Left kidney (tissue), 8 donors: Measurements from ENCODE around the gene HPS4. TPM values are rescaled to one million over a fixed set of nuclear protein-coding genes. Genes with fewer than 3 reads are reported as not detected.
"Not testable (repeated sequence)": the region's sequence is repeated elsewhere in the genome, so short reads cannot be mapped to it uniquely, and the experiment has no call there.

ENCODE experiments used
- DNase-seq: peaks from one replicate; pipeline ENCODE4 v3.0.0-alpha.2; 2013
- long read RNA-seq, 8 donors: transcript quantifications; one replicate each; lab custom pipeline, GENCODE V29; 2026
- polyA plus RNA-seq: library from polyadenylated mRNA; unstranded; fragments of 120-200 nt; gene quantifications from one replicate; pipeline ENCODE4 v1.2.1, GENCODE V29; 2013; ENCODE audit not compliant: insufficient read length

HPS4 gene
- 47.1 TPM for polyA plus RNA-seq
- long read RNA-seq, donor 1 = 0 reads
- long read RNA-seq, donor 2, full-length matches to known transcripts = 2 of 2 reads
- long read RNA-seq, donor 2, partial matches to known transcripts = 0 of 2 reads
- long read RNA-seq, donor 2, other reads (novel, unspliced or antisense) = 0 of 2 reads
- long read RNA-seq, donor 3, partial matches to known transcripts = 0 of 3 reads
- long read RNA-seq, donor 3, other reads (novel, unspliced or antisense) = 0 of 3 reads
- long read RNA-seq, donor 4 = 0 reads
- long read RNA-seq, donor 5, partial matches to known transcripts = 0 of 2 reads
- long read RNA-seq, donor 5, other reads (novel, unspliced or antisense) = 0 of 2 reads
- long read RNA-seq, donor 6, partial matches to known transcripts = 5 of 5 reads
- long read RNA-seq, donor 6, other reads (novel, unspliced or antisense) = 0 of 5 reads
- long read RNA-seq, donor 7, full-length matches to known transcripts = 2 of 2 reads
- long read RNA-seq, donor 7, partial matches to known transcripts = 0 of 2 reads
- long read RNA-seq, donor 7, other reads (novel, unspliced or antisense) = 0 of 2 reads
- long read RNA-seq, donor 8 = 0 reads

DNA sequence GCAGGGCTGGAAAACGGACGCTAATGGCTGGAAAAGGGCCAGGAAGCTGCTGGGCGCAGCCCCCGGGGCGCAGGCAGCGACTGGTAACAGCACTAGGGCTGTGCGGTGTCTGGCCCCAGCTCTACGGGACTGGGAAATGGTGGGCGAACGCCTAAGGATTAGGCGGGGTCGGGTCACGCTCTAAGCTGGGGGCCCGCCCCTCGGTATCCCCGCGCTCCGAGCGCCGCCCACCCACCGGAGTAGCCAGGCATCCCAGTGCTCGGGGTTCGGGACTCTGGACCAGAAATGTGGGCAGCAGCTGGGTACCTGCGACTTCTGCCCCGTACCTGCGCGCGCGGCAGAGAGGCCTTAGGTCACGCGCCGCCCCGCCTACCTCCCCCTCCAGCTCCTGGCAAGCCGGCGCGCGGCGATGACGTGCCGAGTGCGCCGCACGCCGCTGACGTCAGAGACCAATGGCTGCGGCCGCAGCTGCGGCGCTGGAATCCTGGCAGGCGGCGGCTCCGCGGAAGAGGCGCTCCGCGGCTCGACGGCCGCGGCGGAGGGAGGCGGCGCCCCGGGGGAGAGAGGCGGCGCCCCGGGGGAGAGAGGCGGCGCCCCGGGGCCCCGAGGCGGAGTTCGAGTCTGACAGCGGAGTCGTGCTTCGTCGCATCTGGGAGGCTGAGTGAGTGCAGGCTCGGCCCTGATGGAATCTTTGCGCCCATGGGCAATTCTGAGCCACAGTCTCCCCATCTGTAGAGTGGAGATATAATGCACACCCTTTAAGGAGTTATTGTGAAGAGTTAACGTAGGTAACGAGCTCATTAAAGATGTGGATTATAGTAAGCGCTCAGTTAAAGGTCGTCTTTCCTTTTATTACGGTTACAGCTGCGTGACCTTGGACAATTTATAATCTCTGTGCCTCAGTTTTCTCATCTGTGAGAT, at the start of gene HPS4, which contains the start of gene SRRD:
HPS4 (minus strand) TSS at position 345 of the 921 bp plus-strand sequence. CDS start 2,021 bp downstream, outside the sequence.
SRRD (plus strand) TSS at position 439 of the 921 bp plus-strand sequence; CDS start at position 453, 14 bp downstream.
- DNase-seq = peak; percentile 92

DNA sequence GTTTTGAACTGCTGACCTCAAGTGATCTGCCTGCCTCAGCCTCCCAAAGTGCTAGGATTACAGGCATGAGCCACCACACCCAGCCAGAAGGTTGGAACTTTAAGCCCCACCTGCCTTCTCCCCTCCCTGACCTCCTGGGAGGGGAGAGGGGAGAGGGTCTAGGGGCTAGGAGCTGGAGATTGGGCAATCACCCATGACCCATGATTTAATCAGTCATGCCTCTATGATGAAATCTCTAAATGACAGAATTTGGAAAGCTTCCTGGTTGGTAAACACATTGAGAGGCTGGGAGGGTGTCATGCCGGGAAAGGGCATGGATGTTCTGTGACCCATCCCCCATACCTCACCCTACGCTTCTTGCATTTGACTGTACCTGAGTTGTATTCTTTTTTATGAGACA, 45.8 kb upstream of the HPS4 start:
- DNase-seq = no peak

DNA sequence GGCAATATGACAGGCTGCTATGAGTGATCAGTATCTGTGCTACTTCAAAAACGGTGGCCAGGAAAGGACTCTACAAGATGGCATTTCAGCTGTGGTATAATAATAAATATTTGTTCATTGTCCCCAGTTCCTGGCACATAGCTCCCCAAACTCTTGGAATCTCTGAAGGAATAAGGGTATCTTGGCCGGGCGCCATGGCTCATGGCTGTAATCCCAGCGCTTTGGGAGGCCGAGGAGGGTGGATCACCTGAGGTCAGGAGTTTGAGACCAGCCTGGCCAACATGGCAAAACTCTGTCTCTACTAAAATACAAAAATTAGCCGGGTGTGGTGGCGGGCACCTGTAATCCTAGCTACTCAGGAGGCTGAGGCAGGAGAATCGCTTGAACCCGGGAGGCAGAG, 44.9 kb upstream of the HPS4 start:
- not testable (repeated sequence) for DNase-seq

DNA sequence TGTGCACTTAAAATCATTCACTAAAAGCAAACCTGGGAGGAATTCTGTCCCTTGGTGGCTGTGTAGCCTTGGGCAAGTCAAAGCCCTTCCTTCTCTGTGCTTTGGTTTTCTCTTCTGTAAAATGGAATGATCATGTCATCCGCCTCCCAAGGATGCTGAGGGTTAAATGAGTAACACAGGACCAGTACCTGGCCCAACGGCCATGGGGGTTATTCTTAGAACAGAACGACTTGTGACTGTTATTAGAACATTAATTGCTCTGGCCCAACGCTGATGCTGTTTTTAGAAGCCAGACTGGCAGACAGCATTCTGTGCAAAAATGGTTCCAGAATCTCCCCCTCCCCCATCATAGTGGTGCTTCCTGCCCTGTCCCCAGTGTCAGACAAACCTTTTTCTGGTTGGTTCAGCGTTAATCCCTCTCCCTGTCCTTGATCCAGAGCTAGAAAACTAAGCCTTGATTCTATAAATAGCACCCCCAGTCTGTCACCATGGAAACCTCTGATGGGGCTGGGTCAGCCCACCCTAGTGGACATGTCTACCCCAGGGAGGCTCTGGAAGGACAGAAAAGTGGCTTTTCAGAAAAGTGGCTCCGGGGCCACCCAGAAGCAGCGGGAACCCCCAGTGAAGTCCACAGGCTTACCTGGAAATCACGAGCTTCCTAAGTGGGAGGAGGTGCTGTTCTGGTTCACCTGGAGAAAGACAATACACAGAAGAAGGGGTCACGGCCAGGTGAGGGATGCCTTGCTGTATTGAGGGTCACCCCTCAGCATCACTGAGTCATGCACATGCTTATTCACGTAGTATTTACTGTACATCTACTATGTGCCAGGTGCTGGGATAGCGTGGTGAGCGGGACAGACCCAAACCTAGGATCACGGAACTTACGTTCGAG, 44.2 kb upstream of the HPS4 start:
- DNase-seq = no peak

DNA sequence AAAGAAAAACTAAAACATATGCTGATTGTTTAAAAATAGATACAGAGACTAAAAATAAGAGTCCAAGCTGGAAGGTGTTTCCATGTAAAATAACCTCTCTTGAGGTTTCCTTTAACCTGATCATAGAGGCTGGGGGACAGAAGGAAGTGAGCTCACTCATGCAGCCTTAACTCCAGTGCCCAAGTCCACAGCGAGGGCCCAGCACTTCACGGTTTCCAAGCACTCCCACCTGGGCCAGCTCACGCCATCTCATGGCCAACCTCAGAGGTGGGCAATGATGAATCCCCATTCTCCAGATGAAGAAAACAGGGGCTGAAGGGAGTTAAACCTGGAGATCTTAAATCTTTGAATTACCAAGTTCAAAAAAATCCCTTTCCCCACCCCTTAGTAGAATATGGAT, 43.6 kb upstream of the HPS4 start:
- no peak for DNase-seq

DNA sequence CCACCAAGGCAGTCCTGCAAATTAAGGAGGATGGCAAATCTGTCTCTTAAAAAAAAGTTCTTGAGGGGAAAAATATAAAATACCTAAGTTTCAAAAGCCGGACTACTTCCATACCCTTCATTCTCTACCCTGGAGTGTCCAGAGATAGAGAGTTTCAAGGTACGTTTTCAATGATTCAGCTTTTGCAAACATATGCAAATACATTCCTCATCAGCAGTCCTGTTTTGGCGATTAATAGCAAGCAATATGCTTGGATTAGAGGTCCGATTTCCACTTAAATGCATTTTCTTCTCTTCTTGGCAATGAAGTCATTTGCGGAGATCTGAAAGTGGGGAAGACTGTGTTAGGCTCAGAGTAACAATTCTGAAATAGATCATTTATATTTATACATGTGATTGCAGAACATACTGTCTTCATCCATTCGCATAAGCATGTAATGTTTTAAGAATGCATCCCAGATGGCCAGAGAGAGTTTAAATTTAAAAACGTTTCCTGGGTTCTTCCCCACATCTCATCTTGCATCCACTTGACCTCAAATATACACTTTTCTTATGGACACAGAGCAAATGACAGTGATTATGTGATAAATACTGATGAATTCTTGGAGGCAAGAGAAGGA, 42.5 kb upstream of the HPS4 start:
- no peak for DNase-seq

DNA sequence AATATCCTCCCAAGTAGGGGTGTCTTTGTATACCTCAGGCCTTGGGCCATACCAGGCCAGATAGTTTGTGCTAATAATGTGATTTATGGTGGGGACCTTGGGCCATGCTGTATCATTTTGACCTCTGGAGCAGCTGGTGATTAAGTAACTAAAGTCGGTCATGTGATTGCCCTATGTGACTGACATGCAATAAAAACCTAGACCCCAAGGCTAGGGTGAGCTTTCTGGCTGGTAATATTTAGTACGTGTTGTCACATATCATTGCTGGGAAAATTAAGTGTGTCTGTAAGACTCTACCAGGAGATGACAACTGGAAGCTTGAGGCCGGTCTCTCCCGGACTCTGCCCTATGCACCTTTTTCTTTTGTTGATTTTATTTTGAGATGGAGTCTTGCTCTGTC, 41.3 kb upstream of the HPS4 start:
- DNase-seq = no peak

DNA sequence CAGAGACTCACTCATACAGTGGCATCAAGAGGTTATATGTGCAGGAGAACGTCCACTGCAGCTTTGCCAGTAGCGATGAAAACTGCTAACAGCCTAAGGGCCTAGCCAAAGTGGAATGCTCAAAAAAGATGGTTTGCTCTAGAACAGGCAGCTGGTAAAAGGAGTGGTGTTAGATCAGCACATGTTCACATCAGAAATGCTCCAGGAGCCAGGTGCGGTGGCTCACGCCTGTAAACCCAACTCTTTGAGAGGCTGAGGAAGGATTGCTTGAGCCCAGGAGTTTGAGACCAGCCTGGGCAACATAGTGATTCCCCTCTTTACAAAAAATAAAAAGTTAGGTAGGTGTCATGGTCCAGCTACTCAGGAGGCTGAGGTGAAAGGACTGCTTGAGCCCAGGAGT, 39.0 kb upstream of the HPS4 start:
- DNase-seq = no peak

DNA sequence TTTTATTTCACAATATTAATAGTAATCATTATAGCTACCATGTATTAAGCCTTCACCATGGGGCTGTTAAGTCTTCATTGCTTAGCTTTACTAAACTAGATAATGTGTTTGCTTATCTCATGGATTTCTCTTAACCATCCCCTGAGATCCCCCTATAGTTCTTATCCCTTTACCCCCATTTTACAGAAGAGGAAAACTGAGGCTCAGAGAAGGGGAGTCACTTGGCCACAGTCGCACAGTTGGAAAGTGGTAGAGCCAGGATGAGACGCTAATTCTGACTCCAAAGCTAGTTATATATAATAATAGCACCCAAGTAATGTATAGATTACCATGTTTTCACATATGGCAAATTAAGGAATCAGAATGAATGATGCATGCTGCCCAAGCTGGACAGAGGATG, 38.4 kb upstream of the HPS4 start:
- DNase-seq = no peak

DNA sequence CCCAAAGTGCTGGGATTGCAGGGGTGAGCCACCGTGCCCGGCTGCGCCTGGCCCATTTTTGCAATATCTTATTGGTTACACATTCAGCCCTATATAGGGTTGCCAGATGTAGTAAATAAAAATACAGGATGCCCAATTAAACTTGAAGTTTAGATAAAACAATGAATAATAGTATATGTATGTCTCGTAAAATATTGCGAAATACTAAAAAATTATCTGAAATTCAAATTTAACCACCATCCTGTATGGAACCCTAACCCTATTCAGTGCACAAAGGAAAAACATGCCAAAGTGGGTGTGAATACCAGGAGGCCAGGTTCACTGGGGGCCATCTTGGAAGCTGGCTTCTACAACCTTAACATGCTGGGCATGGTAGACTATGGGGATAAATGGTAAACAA, 33.8 kb upstream of the HPS4 start:
- no peak for DNase-seq

DNA sequence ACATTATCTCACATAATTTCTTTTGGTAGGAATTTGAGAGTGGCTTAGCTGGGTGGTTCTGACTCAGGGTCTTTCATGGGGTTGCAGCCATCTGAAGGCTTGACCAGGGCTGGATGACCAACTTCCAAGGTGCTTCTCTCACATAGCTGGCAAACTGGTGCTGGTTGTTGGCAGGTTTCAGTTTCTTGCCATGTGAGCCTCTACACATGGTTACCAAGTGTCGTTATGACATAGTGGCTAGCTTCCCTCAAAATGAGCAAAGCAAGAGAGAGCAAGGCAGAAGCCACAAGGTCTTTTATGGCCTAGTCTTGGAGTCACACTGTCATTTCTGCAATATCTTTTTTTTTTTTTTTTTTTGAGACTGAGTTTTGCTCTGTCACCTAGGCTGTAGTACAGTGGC, 32.9 kb upstream of the HPS4 start:
- DNase-seq = no peak

DNA sequence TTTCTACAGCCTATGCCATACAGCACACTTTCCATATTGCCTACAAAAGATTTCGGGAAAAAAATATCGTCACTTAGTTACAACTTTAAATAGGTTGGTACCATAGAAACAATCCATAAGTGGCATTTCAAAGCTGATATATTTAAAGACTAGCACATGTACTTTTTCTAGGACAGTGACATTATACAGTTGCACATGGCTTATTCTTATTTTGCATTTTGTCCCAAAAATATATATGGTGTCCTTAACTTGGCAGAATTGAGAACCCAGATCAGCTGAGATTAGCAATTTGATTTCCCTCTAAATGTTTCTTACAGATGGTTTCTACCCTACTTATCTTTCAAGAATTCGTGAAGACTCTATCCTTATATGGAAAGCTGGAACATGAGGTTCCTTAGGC, 32.3 kb upstream of the HPS4 start:
- DNase-seq = no peak

DNA sequence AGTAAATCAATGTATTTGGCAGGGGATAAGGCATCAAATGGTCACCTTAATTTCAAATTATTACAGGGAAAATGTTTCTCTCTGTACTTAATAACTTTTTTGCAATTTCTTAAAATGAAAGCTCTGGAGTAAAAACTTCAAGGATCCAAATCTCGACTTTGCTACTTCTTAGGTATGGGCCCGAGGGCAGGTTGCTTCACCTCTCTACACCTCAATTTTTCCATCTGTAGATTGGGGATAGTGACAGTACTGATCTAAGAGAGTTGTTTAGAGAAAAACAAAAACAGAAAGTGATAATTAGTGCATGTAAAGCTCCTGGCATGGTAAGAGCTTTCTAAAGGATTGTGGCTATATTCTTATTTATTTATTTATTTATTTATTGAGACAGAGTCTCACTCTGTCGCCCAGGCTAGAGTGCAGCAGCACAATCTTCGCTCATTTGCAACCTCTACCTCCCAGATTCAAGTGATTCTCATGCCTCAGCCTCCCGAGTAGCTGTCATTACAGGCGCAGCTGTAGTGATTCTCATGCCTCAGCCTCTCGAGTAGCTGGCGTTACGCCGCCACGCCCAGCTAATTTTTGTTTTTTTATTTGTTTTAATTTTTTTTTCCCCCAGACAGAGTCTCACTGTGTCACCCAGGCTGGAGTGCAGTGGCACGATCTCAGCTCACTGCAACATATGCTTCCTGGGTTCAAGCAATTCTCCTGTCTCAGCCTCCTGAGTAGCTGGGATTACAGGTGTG, 31.0 kb upstream of the HPS4 start:
- no peak for DNase-seq

DNA sequence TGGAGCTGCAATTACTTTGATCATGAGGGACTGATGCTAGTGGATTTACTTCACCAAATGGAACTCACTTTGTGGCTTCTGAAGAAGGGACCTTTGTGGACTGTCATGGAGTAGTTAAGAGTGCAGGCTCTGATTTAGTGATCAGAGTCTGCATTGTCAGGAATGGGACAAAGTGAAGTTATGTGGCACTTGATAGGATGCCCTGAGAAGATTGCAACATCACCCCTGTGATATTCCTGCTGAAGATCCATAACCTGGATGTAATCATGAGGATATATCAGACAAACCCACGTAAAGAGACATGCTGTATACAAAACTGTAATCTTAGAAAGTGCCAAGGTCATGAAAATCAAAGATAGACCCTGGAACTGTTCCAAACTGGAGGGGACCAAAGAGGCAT, 30.3 kb upstream of the HPS4 start:
- no peak for DNase-seq

DNA sequence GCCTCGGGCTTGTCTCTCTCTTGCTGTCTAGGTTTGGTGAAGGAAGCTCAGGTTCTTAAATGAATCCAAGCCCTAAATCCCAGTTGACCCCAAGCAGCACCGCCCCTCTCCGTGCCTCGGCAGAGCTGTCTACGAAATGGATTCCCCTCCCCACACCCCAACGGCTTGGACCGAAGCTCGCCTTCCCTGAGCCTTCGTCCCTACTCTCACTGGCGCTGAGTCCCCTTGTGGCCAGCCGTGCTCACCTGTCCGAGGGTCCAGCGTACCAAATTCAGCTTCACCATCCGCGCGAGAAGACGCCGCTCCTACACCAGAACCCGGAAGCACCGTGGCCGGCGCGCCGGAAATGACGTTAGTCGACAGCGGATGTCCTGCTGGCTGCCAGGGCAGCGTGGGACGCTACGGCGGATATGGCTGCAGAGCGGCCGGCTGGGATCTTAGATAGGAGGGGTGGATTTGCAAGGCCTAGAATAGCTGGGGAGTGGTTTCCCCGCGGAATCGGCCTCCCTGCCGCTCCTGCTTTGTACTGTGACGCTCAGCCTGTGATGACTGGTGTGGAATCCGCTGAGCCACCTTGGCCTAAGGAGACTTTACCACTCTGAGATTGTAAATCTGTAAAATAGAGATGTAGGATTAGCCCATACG, 28.7 kb upstream of the HPS4 start, which contains the start of gene TFIP11:
TFIP11 (minus strand) TSS at position 325 of the 645 bp plus-strand sequence. CDS start 2,201 bp downstream, outside the sequence.
- peak; percentile 92 for DNase-seq

DNA sequence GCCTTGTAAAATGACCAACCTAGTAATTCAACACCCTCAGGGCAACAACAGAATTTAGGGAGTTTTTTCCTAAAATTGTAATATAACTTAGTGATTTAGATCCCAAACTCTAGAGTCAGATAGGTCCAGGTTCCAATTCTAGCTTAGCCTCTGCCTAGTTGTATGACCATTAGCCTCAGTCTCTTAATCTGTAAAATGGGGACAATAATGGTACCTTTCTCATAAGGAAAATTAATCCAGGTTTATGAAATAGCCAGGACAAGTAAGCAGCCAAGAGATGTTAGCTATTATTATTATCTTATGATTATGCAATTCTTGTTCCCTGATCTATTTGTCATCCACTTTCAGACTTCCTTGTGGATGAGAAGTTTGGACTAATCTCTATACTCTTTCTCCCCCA, 24.6 kb upstream of the HPS4 start:
- DNase-seq = no peak

DNA sequence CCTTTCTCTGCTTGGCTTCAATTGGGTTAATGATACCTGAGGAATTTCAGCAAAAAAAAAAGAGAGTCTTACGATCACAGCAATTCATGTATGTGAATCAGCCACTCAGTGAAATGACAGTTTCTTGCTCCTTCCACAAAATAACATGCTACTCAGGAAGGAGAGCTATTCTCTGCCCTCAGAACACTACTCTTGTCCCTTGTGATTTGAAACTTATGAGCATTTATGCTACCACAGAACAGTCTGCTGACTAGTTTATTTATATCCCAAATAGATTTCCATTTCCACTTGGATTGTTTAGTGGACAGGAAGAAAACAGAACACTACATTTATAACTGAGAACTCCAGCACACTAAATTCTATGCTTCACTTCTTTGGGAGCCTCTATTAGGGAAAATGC, 20.2 kb upstream of the HPS4 start:
- no peak for DNase-seq

DNA sequence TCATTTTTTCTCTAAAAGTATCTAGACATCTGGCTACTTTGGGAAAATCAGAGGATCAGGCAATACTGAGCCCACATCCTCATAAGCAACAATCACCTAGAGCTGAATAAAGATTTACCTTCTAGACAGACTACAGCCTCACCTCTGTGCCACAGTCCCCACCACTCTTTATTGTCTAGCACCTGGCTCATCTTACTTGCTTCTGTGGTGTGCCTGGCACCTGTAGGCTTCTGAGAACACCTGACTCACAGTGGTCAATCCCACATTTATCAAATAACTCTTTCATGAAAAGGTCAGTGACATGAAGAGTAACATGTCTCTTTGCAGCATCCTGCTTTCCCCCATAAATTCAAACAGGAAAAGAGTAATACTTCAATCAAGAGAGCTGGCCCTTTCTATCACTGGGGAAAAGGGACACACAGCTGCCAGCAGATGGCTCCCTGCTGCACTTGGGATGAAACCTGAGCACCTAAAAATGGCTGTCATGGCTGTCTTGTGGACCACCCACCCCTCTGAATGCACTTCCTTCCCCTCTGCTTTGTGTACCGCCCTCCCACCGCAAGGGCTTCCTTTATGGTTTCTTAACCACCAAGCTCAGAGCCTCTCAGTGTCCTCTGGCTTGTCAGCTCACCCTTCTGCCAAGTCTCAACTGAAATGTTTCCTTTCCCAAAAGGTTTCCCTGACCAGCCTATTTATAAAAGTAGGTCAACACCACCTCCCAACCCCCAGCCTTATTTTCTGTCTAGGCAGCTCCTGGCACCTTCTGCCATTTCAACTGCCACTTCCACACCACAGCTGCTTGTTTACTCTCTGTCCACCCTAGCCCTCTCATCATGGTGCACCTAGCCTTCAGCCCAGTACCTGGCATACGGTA, 19.3 kb upstream of the HPS4 start:
- DNase-seq = no peak

DNA sequence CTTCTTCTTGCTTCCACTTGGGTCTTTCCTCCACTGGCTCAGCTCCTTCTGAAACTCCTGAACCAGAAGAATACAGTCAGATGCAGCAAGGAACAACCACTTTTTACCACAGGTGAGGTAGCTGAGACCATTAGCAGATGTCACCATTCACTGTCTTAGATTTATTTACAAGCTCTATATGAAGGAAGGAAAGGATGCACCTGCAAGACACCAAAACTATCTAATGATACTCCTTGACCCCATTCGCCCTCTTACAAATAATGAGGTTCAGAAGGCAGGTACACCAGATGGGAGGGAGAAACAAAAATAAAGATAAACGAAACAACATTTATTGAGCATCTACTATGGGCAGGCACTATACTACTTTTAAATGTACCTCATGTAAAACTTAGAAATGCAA, 18.4 kb upstream of the HPS4 start:
- no peak for DNase-seq
